ENCODE results near the gene TDP2.
"Not testable (repeated sequence)": the region's sequence is repeated elsewhere in the genome, so short reads cannot be mapped to it uniquely, and the experiment has no call there.

TDP2 gene

GRCh38 chr6:24683297-24684296 is 16.9 kb upstream of the TDP2 start:
- no peak for DNase-seq (ENCODE audit: low read depth, low spot score)
- in situ Hi-C loops (cut with HindIII; ENCODE audit: low sequenced_read_pairs) = no loop called here
- no peak for TF ChIP-seq CTCF (IDR thresholded peaks at IDR 0.05; ENCODE audit: low read depth, low read length)
- H3K4me3 ChIP-seq (ENCODE audit: low read depth, low read length) = no peak overlapping the region

- no peak for TF ChIP-seq CTCF (IDR thresholded peaks at IDR 0.05; ENCODE audit: low read depth, low read length)
- in situ Hi-C loops (cut with HindIII; ENCODE audit: low sequenced_read_pairs) = no loop called here
- H3K4me3 ChIP-seq (ENCODE audit: low read depth, low read length) = no peak overlapping the region
- DNase-seq (ENCODE audit: low read depth, low spot score) = no peak
Measured at GRCh38 chr6:24680582-24680981, 13.9 kb upstream of the TDP2 start.

- DNase-seq (ENCODE audit: low read depth, low spot score); H3K4me3 ChIP-seq (ENCODE audit: low read depth, low read length); in situ Hi-C loops (cut with HindIII; ENCODE audit: low sequenced_read_pairs): not testable (repeated sequence)
Measured at GRCh38 chr6:24678792-24679352, 12.2 kb upstream of the TDP2 start.

- no peak for DNase-seq (ENCODE audit: low read depth, low spot score)
- in situ Hi-C loops (cut with HindIII; ENCODE audit: low sequenced_read_pairs) = no loop called here
- no peak overlapping the region for H3K4me3 ChIP-seq (ENCODE audit: low read depth, low read length)
- no peak for TF ChIP-seq CTCF (IDR thresholded peaks at IDR 0.05; ENCODE audit: low read depth, low read length)
Measured at GRCh38 chr6:24673625-24674024, 6.9 kb upstream of the TDP2 start.

- TF ChIP-seq CTCF (IDR thresholded peaks at IDR 0.05; ENCODE audit: low read depth, low read length) = no peak
- in situ Hi-C loops (cut with HindIII; ENCODE audit: low sequenced_read_pairs) = no loop called here
- no peak for DNase-seq (ENCODE audit: low read depth, low spot score)
- no peak overlapping the region for H3K4me3 ChIP-seq (ENCODE audit: low read depth, low read length)
Measured at GRCh38 chr6:24672620-24673182, 6.0 kb upstream of the TDP2 start.

- in situ Hi-C loops (cut with HindIII; ENCODE audit: low sequenced_read_pairs); DNase-seq (ENCODE audit: low read depth, low spot score); H3K4me3 ChIP-seq (ENCODE audit: low read depth, low read length): not testable (repeated sequence)
Measured at GRCh38 chr6:24671077-24671476, 4.4 kb upstream of the TDP2 start.

- DNase-seq (ENCODE audit: low read depth, low spot score); H3K4me3 ChIP-seq (ENCODE audit: low read depth, low read length); in situ Hi-C loops (cut with HindIII; ENCODE audit: low sequenced_read_pairs): not testable (repeated sequence)
Measured at GRCh38 chr6:24670492-24670891, 3.8 kb upstream of the TDP2 start.

- no peak for DNase-seq (ENCODE audit: low read depth, low spot score)
- no peak overlapping the region for H3K4me3 ChIP-seq (ENCODE audit: low read depth, low read length)
- TF ChIP-seq CTCF (IDR thresholded peaks at IDR 0.05; ENCODE audit: low read depth, low read length) = no peak
- in situ Hi-C loops (cut with HindIII; ENCODE audit: low sequenced_read_pairs) = no loop called here
Measured at GRCh38 chr6:24668997-24669361, 2.3 kb upstream of the TDP2 start.

GRCh38 chr6:24668066-24668996 is 1.6 kb upstream of the TDP2 start:
- in situ Hi-C loops (cut with HindIII; ENCODE audit: low sequenced_read_pairs); DNase-seq (ENCODE audit: low read depth, low spot score); H3K4me3 ChIP-seq (ENCODE audit: low read depth, low read length): not testable (repeated sequence)

Measured in astrocyte of the spinal cord (primary cell).